ENCODE measurements around the gene IL37. TPM values are rescaled to one million over a fixed set of nuclear protein-coding genes. Genes with fewer than 3 reads are reported as not detected.

The IL37 gene
- total and polyA plus RNA-seq, 7 donors: 1.3 TPM; not detected in 6

DNA sequence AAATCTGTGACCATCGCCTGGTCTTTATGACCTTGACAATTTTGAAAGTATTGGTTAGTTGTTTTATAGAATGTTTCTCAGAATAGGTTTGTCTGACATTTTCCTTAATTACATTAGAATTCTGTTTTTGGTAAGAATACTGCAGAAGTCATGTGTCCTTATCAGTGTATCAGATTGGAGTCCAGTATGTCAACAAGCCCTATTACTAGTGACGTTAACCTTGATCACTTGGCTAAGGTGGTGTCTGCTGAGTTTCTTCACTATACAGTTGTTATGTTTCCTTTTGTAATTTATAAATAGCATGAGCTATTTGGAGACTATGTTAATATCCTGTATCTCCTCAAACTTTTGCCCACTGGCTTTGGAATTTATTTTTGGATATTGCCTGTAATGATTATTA, 56.1 kb downstream of the IL37 start:
- H3K4me3 ChIP-seq: no peak overlapping the region
- intact Hi-C loops (cut with DNase I): no loop called here
- 87 to 89% methylated on average over 2 of the region's 2 CpGs for whole genome bisulfite sequencing, 2 donors
- no peaks in the 10 kb centered on the region for H3K36me3 ChIP-seq
- H3K9me3 ChIP-seq: no peaks in the 10 kb centered on the region
- no peak for TF ChIP-seq POLR2A (IDR thresholded peaks at IDR 0.05)
- TF ChIP-seq, protein P1, sequence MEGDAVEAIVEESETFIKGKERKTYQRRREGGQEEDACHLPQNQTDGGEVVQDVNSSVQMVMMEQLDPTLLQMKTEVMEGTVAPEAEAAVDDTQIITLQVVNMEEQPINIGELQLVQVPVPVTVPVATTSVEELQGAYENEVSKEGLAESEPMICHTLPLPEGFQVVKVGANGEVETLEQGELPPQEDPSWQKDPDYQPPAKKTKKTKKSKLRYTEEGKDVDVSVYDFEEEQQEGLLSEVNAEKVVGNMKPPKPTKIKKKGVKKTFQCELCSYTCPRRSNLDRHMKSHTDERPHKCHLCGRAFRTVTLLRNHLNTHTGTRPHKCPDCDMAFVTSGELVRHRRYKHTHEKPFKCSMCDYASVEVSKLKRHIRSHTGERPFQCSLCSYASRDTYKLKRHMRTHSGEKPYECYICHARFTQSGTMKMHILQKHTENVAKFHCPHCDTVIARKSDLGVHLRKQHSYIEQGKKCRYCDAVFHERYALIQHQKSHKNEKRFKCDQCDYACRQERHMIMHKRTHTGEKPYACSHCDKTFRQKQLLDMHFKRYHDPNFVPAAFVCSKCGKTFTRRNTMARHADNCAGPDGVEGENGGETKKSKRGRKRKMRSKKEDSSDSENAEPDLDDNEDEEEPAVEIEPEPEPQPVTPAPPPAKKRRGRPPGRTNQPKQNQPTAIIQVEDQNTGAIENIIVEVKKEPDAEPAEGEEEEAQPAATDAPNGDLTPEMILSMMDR (IDR thresholded peaks at IDR 0.05): no peak
- no peak for TF ChIP-seq EP300 (IDR thresholded peaks at IDR 0.05)
- TF ChIP-seq POLR2AphosphoS5 (IDR thresholded peaks at IDR 0.05): no peak
- no peak overlapping the region for H3K27ac ChIP-seq
- H3K4me1 ChIP-seq: no peaks in the 10 kb centered on the region
- no peak for DNase-seq
- H3K27me3 ChIP-seq: no peaks in the 10 kb centered on the region

Other genes with a start within 250 kb of the IL37 start
- not detected for gene NT5DC4, start 190.1 kb upstream of the IL37 start, total RNA-seq
- under 1 TPM in 1 of 3 donors, not detected in 2; 0.89 TPM for gene NT5DC4, start 190.1 kb upstream of the IL37 start, polyA plus RNA-seq
- under 1 TPM in 2 of 4 donors, not detected in 2; 0.28 to 0.54 TPM for gene CKAP2L, start 146.6 kb upstream of the IL37 start, total RNA-seq
- 1 to 10 TPM in 2 of 3 donors, under 1 TPM in 1; under 0.01 to 3.0 (median 2.3) TPM for gene CKAP2L, start 146.6 kb upstream of the IL37 start, polyA plus RNA-seq
- not detected for gene IL1A, start 126.7 kb upstream of the IL37 start, total RNA-seq
- gene IL1A, start 126.7 kb upstream of the IL37 start, polyA plus RNA-seq: under 1 TPM in 2 of 3 donors, not detected in 1; 0.46 to 0.73 TPM
- 1 to 10 TPM in 1 of 4 donors, under 1 TPM in 2, not detected in 1; 0.55 to 3.8 (median 0.66) TPM for gene IL1B, start 74.4 kb upstream of the IL37 start, total RNA-seq
- 10 to 100 TPM in 1 of 3 donors, 1 to 10 TPM in 2; 6.0 to 32.4 (median 8.5) TPM for gene IL1B, start 74.4 kb upstream of the IL37 start, polyA plus RNA-seq
- not detected for gene IL36G, start 66.8 kb downstream of the IL37 start, total RNA-seq
- gene IL36G, start 66.8 kb downstream of the IL37 start, polyA plus RNA-seq: under 1 TPM in 1 of 3 donors, not detected in 2; 0.17 TPM
- not detected for gene IL36A, start 94.3 kb downstream of the IL37 start, total RNA-seq
- gene IL36A, start 94.3 kb downstream of the IL37 start, polyA plus RNA-seq: not detected
- not detected for gene IL36B, start 141.7 kb downstream of the IL37 start, total RNA-seq
- not detected for gene IL36B, start 141.7 kb downstream of the IL37 start, polyA plus RNA-seq
- not detected for gene IL36RN, start 148.0 kb downstream of the IL37 start, total RNA-seq
- under 1 TPM in 1 of 3 donors, not detected in 2; 0.03 TPM for gene IL36RN, start 148.0 kb downstream of the IL37 start, polyA plus RNA-seq
- gene IL1F10, start 156.8 kb downstream of the IL37 start, total RNA-seq: not detected
- not detected for gene IL1F10, start 156.8 kb downstream of the IL37 start, polyA plus RNA-seq
- 1 to 10 TPM in 1 of 4 donors, under 1 TPM in 1, not detected in 2; 0.55 to 1.6 TPM for gene IL1RN, start 216.4 kb downstream of the IL37 start, total RNA-seq
- 10 to 100 TPM in 2 of 3 donors, 1 to 10 TPM in 1; 6.6 to 19.9 (median 11.1) TPM for gene IL1RN, start 216.4 kb downstream of the IL37 start, polyA plus RNA-seq